Jurkat, Clone E6-1 (cell line): ENCODE data around the gene RNF123.
"Not testable (repeated sequence)": the region's sequence is repeated elsewhere in the genome, so short reads cannot be mapped to it uniquely, and the experiment has no call there.

Source experiments
- DNase-seq: peaks from one replicate; pipeline ENCODE4 v3.0.0-alpha.2; 2011; ENCODE audit warnings: low read depth, low spot score
- H3K4me3 ChIP-seq: 2 replicates; pipeline ENCODE4 v1.5.1; 2011; ENCODE audit warnings: mild to moderate bottlenecking, low read length, control low read depth, moderate library complexity

Gene RNF123

GRCh38 chr3:49725906-49726681 lies 36.7 kb downstream of the RNF123 start:
- H3K4me3 ChIP-seq: no peak overlapping the region
- no peak for DNase-seq

- no peak overlapping the region for H3K4me3 ChIP-seq
- DNase-seq: no peak
These were observed 38.0 kb downstream of the RNF123 start for GRCh38 chr3:49727154-49727923.

GRCh38 chr3:49727924-49728361 lies 38.6 kb downstream of the RNF123 start:
- no peak for DNase-seq
- no peak overlapping the region for H3K4me3 ChIP-seq

- no peak overlapping the region for H3K4me3 ChIP-seq
- DNase-seq: no peak
These were observed 40.7 kb downstream of the RNF123 start for GRCh38 chr3:49729966-49730609.

GRCh38 chr3:49732597-49732996 lies 43.2 kb downstream of the RNF123 start:
- no peak overlapping the region for H3K4me3 ChIP-seq
- no peak for DNase-seq

GRCh38 chr3:49733551-49733950 lies 44.2 kb downstream of the RNF123 start:
- DNase-seq: no peak
- no peak overlapping the region for H3K4me3 ChIP-seq

GRCh38 chr3:49734752-49735151 lies 45.4 kb downstream of the RNF123 start:
- DNase-seq: no peak
- no peak overlapping the region for H3K4me3 ChIP-seq

- DNase-seq: no peak
- H3K4me3 ChIP-seq: no peak overlapping the region
These were observed 48.8 kb downstream of the RNF123 start for GRCh38 chr3:49738067-49738713.

- H3K4me3 ChIP-seq: no peak overlapping the region
- DNase-seq: no peak
These were observed 51.1 kb downstream of the RNF123 start for GRCh38 chr3:49740427-49740826.

- DNase-seq: no peak
- no peak overlapping the region for H3K4me3 ChIP-seq
These were observed 56.6 kb downstream of the RNF123 start for GRCh38 chr3:49745986-49746385.

- no peak overlapping the region for H3K4me3 ChIP-seq
- no peak for DNase-seq
These were observed 58.6 kb downstream of the RNF123 start for GRCh38 chr3:49747792-49748480.

GRCh38 chr3:49748874-49749273 lies 59.5 kb downstream of the RNF123 start:
- H3K4me3 ChIP-seq, DNase-seq: not testable (repeated sequence)

GRCh38 chr3:49750056-49750455 lies 60.7 kb downstream of the RNF123 start:
- no peak for DNase-seq

GRCh38 chr3:49751501-49751900 lies 62.1 kb downstream of the RNF123 start:
- no peak overlapping the region for H3K4me3 ChIP-seq
- DNase-seq: no peak

More at GRCh38 chr3:49750056-49750455, 60.7 kb downstream of the RNF123 start:
- no peak overlapping the region for H3K4me3 ChIP-seq

GRCh38 chr3:49754536-49754935 lies 65.2 kb downstream of the RNF123 start:
- no peak for DNase-seq
- no peak overlapping the region for H3K4me3 ChIP-seq

- no peak overlapping the region for H3K4me3 ChIP-seq
- DNase-seq: no peak
These were observed 66.7 kb downstream of the RNF123 start for GRCh38 chr3:49756036-49756435.

- DNase-seq: no peak
- no peak overlapping the region for H3K4me3 ChIP-seq
These were observed 67.8 kb downstream of the RNF123 start for GRCh38 chr3:49757197-49757596.

- no peak overlapping the region for H3K4me3 ChIP-seq
- no peak for DNase-seq
These were observed 69.9 kb downstream of the RNF123 start for GRCh38 chr3:49759226-49759625.

- H3K4me3 ChIP-seq: no peak overlapping the region
- DNase-seq: no peak
These were observed 72.3 kb downstream of the RNF123 start for GRCh38 chr3:49761661-49762060.
